K562 (cell line): ENCODE measurements around the gene LSM14B. TPM values are rescaled to one million over a fixed set of nuclear protein-coding genes. Genes with fewer than 3 reads are reported as not detected.

Experiments
- ATAC-seq: fragments of 200-7000 bp; cut with Tn5 transposase; 3 replicates; pipeline ENCODE4 v1.9.1; 2020; ENCODE audit warnings: moderate library complexity
- BruUV-seq: library from RNA; stranded (reverse); fragments of 400-500 nt; replicated peaks from 2 replicates; lab custom pipeline; 2021; lab: Mats Ljungman, UMichigan
- CTCF ChIA-PET: fragments of 300-600 bp; formaldehyde crosslinking; extraction: SDS; loops from one replicate; lab custom pipeline; 2021; ENCODE audit warnings: low intra/inter-chr PET ratio; lab: Yijun Ruan, JAX
- POLR2A ChIA-PET: fragments of 300-600, 350-650 bp; sonication (Branson Sonifier 250); formaldehyde crosslinking; extraction: SDS; loops from one replicate; lab custom pipeline; 2021; ENCODE audit warnings: antibody characterized with exemption, inconsistent platforms; lab: Yijun Ruan, JAX
- DNase-seq, 4 experiments: peaks; one replicate each; pipeline versions ENCODE4 v3.0.0 to v3.0.0-alpha.2; 2011 to 2018; ENCODE audit warnings: low spot score in 3 of 4, mixed read lengths in 3 of 4; ENCODE audit errors: extremely low read depth in 1 of 4
- FAIRE-seq: peaks from 2 replicates; lab custom pipeline; 2011; peaks lifted over from hg19 to GRCh38; lab: Jason Lieb, UNC
- H2AFZ ChIP-seq: 2 replicates; pipeline ENCODE4 v1.6.0; 2011; ENCODE audit warnings: low read depth, low read length, control low read depth, inconsistent platforms
- H3K27ac ChIP-seq: fragments of 200-600 bp; 3 replicates; pipeline ENCODE4 v1.8.0; 2011; ENCODE audit warnings: low read depth, mild to moderate bottlenecking, control low read depth, inconsistent platforms, low read length, moderate library complexity, mixed read lengths; ENCODE audit errors: extremely low read depth
- H3K27me3 ChIP-seq, 2 experiments: fragments of 300-600 bp in 1 of 2; 2 replicates in 1 of 2; 3 replicates in 1 of 2; pipeline versions ENCODE4 v1.6.0 to v1.8.0; 2011; ENCODE audit warnings: inconsistent platforms in 2 of 2, low read length in 2 of 2, mild to moderate bottlenecking in 1 of 2, mixed read lengths in 1 of 2, moderate library complexity in 1 of 2; ENCODE audit not compliant: control insufficient read depth in 2 of 2, insufficient read depth in 2 of 2
- H3K36me3 ChIP-seq: fragments of 300-600 bp; 3 replicates; pipeline ENCODE4 v1.8.0; 2011; ENCODE audit warnings: mild to moderate bottlenecking, low read length, inconsistent platforms; ENCODE audit not compliant: control insufficient read depth, insufficient read depth
- H3K4me1 ChIP-seq, 2 experiments: fragments of 200-600 bp in 1 of 2; replicated peaks in 1 of 2; 2 replicates in 1 of 2; 3 replicates in 1 of 2; pipeline versions ENCODE4 v1.5.1 to v1.8.0; 2011; ENCODE audit warnings: inconsistent platforms in 2 of 2, low read length in 2 of 2, mild to moderate bottlenecking in 1 of 2, mixed read lengths in 1 of 2, moderate library complexity in 1 of 2; ENCODE audit not compliant: control insufficient read depth in 2 of 2, insufficient read depth in 2 of 2
- H3K4me2 ChIP-seq: 2 replicates; pipeline ENCODE4 v1.6.1; 2011; ENCODE audit warnings: low read length, control low read depth, inconsistent platforms, mixed read lengths; ENCODE audit not compliant: insufficient read depth
- H3K4me3 ChIP-seq: fragments of 200-600 bp; sonication (generic), shearing (Covaris generic); 2 replicates; pipeline ENCODE4 v1.5.1; 2016; ENCODE audit warnings: control low read depth, inconsistent platforms
- H3K79me2 ChIP-seq: fragments of 200-600 bp; 3 replicates; pipeline ENCODE4 v1.8.0; 2011; ENCODE audit warnings: low read length, inconsistent platforms; ENCODE audit not compliant: control insufficient read depth, insufficient read depth
- H3K9ac ChIP-seq, 2 experiments: 2 replicates each; pipeline versions ENCODE4 v1.6.0 to v1.6.1; 2011; ENCODE audit warnings: low read depth in 2 of 2, low read length in 2 of 2, control low read depth in 1 of 2, inconsistent platforms in 1 of 2, mild to moderate bottlenecking in 1 of 2, mixed read lengths in 1 of 2; ENCODE audit not compliant: insufficient read depth in 1 of 2
- H3K9me1 ChIP-seq: one replicate; pipeline ENCODE4 v1.6.0; 2011; ENCODE audit warnings: inconsistent platforms, mild to moderate bottlenecking, low read length, moderate library complexity; ENCODE audit not compliant: control insufficient read depth, insufficient read depth
- H3K9me3 ChIP-seq: replicated peaks from 2 replicates; pipeline ENCODE4 v1.5.1; 2011; ENCODE audit warnings: low read depth, low read length, inconsistent platforms; ENCODE audit not compliant: control insufficient read depth, insufficient read depth
- H4K20me1 ChIP-seq: replicated peaks from 2 replicates; pipeline ENCODE4 v1.6.1; 2011; ENCODE audit warnings: low read length, inconsistent platforms, mixed read lengths; ENCODE audit not compliant: control insufficient read depth, insufficient read depth
- CLOCK ChIP-seq: fragments of 250-450 bp; sonication (Bioruptor Pico); IDR thresholded peaks from 2 replicates; pipeline ENCODE4 v1.4.0; 2020; ENCODE audit warnings: mild to moderate bottlenecking, moderate library complexity, borderline replicate concordance
- CREB5 ChIP-seq: fragments of 250-450 bp; sonication (Bioruptor Pico); IDR thresholded peaks from 2 replicates; pipeline ENCODE4 v1.5.0; 2020; ENCODE audit warnings: mild to moderate bottlenecking
- PRPF4 ChIP-seq: fragments of 200-400 bp; formaldehyde crosslinking; IDR thresholded peaks from one replicate; pipeline ENCODE4 v1.6.1; 2017; ENCODE audit warnings: low read length, low read depth, mild to moderate bottlenecking; ENCODE audit not compliant: insufficient read depth, poor library complexity, severe bottlenecking
- STAT5A ChIP-seq: IDR thresholded peaks from 2 replicates; pipeline ENCODE4 v1.6.1; 2012; ENCODE audit warnings: low read length, inconsistent platforms, borderline replicate concordance
- XRCC4 ChIP-seq: IDR thresholded peaks from one replicate; pipeline ENCODE4 v1.6.1; 2011; ENCODE audit not compliant: insufficient read depth, insufficient read length; ENCODE audit errors: extremely low read depth
- ZBTB17 ChIP-seq: fragments of 450-650 bp; formaldehyde crosslinking; IDR thresholded peaks from 2 replicates; pipeline ENCODE4 v1.4.0; 2020; ENCODE audit warnings: mild to moderate bottlenecking
- ZNF239 ChIP-seq: fragments of 250-450 bp; sonication (Bioruptor Pico); IDR thresholded peaks from 2 replicates; pipeline ENCODE4 v1.4.0; 2020; ENCODE audit warnings: mild to moderate bottlenecking
- ZNF263 ChIP-seq: sonication (generic); formaldehyde crosslinking; IDR thresholded peaks from 2 replicates; pipeline ENCODE4 v1.8.0; 2022; ENCODE audit warnings: mild to moderate bottlenecking, missing genetic modification reagents, borderline replicate concordance
- ZNF76 ChIP-seq: fragments of 250-450 bp; sonication (Bioruptor Pico); IDR thresholded peaks from 2 replicates; pipeline ENCODE4 v1.4.0; 2020; ENCODE audit warnings: mild to moderate bottlenecking, moderate library complexity, borderline replicate concordance
- WGBS: fragments of 100-300 bp; shearing (Covaris generic); methylation state at CpG from one replicate; pipeline ENCODE4 v1.1.6; 2016; ENCODE audit warnings: low coverage, mixed read lengths; ENCODE audit not compliant: insufficient coverage; ENCODE audit errors: missing lambda C conversion rate; 5-methylcytosine and 5-hydroxymethylcytosine counted together
- in situ Hi-C: fragments of 300-500 bp; cut with MboI; formaldehyde crosslinking; loops from 4 replicates; pipeline ENCODE4 v1.15.0; 2018; ENCODE audit warnings: inconsistent platforms, mixed read lengths
- intact Hi-C: fragments of 100-400 bp; cut with micrococcal nuclease; formaldehyde crosslinking; loops from 2 replicates; pipeline ENCODE4 v1.14.2; 2022
- polyA plus RNA-seq, 8 experiments: library from polyadenylated mRNA; depleted of rRNA in 4 of 8; stranded (reverse) in 5 of 8; unstranded in 3 of 8; fragments of >200 nt; fragmentation: Nextera tagmentation in 2 of 8; fragmentation: Illumina TruSeq in 1 of 8; extraction: Ambion mirVana in 2 of 8; extraction: Trizol in 1 of 8; gene quantifications; 2 replicates each; pipeline versions ENCODE4 v1.2.1 to v1.2.3, GENCODE V29; 2011 to 2014; ENCODE audit warnings: inconsistent platforms in 1 of 8, missing spikeins in 1 of 8
- total RNA-seq, 7 experiments: library from RNA; depleted of rRNA in 6 of 7; stranded (reverse); fragments of >200 nt in 6 of 7; fragmentation: Illumina TruSeq in 2 of 7; extraction: Trizol in 2 of 7; gene quantifications; 2 replicates each; pipeline versions ENCODE4 v1.2.1 to v1.2.3, GENCODE V29; 2011 to 2021; ENCODE audit warnings: low replicate concordance in 1 of 7
- TF ChIP-seq, protein P1 (sequence below), 3 experiments: fragments of 200-800 bp in 1 of 3; fragments of 250-450 bp in 1 of 3; fragments of 450-650 bp in 1 of 3; sonication (Bioruptor Pico) in 1 of 3; sonication (Bioruptor generic) in 1 of 3; formaldehyde crosslinking in 1 of 3; IDR thresholded peaks; 2 replicates each; pipeline versions ENCODE4 v1.6.1 to v1.8.0; 2016 to 2022; ENCODE audit warnings: mild to moderate bottlenecking in 2 of 3, missing genetic modification characterization in 2 of 3, missing compliant biosample characterization in 1 of 3, moderate library complexity in 1 of 3

Gene LSM14B
- total and polyA plus RNA-seq, 9 of the 15 experiments (the other 6 are each of a cell fraction or from before 2014, with no cell fraction given) = 0.66 to 36.0 (median 20.2) TPM

DNA sequence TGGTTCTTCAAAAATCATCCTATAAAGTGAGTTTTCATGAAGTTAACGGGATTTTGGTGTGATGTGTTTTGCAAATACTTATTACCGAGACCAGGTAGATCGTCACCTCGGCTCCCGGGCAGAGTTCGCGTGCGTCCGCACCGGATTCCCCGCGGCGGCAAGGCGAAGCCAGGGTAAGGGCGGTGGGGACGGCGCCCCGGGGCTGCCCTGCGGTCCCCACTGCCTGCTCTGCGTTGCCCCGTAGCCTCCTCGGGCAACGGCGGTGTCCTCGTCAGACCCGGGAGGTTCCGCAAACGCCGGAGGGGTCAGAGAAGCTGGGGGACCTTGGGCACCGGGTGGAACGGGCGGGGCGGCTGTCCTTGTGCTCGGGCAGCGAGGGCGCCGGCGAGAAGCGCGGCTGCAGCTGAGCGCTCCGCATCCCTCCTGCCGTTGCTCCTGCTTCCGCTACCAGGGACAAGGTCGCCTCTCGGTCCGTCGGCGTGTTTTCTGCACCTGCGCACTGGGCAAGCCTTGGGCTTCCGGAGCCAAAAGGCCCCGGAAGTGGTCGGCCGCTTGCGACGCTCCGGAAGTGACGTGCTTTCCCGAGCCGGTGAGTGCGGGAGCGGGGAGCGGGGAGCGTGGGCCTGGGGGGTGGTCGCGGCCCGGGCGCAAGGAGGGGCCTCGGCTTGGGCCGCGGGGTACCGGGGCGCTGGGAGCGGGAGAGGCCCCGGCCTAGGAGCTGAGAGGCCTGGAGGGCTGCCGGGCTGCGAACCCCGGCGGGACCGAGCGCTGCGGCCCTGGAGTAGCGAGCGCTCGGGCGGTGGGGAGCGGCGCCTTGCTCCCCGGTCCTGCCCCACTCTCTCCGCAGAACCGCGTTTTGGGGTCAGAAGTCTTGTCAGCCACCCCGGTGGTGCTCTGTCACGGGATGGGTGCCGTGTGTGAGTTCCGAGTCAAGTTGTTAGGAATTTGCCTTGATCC, 60.5 kb downstream of the LSM14B start, which contains the start of gene MTG2:
TSS of gene MTG2 (plus strand) at position 560 of the 957 bp plus-strand sequence. CDS start 10,393 bp downstream, outside the sequence.
- H3K9me1 ChIP-seq = no peaks in the 10 kb centered on the region
- TF ChIP-seq XRCC4 = no peak
- TF ChIP-seq ZNF76 (CRISPR knock-in tag) = no peak
- TF ChIP-seq CLOCK (CRISPR knock-in tag) = no peak
- TF ChIP-seq ZNF263 = 0 out of 2 replicates have a peak, but pooled peaks have one; percentile 19
- TF ChIP-seq ZBTB17 (CRISPR knock-in tag) = peak; percentile 86
- no peak for TF ChIP-seq CREB5 (CRISPR knock-in tag)
- TF ChIP-seq STAT5A = no peak
- TF ChIP-seq, protein P1, sequence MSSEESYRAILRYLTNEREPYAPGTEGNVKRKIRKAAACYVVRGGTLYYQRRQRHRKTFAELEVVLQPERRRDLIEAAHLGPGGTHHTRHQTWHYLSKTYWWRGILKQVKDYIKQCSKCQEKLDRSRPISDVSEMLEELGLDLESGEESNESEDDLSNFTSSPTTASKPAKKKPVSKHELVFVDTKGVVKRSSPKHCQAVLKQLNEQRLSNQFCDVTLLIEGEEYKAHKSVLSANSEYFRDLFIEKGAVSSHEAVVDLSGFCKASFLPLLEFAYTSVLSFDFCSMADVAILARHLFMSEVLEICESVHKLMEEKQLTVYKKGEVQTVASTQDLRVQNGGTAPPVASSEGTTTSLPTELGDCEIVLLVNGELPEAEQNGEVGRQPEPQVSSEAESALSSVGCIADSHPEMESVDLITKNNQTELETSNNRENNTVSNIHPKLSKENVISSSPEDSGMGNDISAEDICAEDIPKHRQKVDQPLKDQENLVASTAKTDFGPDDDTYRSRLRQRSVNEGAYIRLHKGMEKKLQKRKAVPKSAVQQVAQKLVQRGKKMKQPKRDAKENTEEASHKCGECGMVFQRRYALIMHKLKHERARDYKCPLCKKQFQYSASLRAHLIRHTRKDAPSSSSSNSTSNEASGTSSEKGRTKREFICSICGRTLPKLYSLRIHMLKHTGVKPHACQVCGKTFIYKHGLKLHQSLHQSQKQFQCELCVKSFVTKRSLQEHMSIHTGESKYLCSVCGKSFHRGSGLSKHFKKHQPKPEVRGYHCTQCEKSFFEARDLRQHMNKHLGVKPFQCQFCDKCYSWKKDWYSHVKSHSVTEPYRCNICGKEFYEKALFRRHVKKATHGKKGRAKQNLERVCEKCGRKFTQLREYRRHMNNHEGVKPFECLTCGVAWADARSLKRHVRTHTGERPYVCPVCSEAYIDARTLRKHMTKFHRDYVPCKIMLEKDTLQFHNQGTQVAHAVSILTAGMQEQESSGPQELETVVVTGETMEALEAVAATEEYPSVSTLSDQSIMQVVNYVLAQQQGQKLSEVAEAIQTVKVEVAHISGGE (CRISPR knock-in tag; IDR thresholded peaks at IDR 0.05) = peak; percentile 62 to 94 (median 86); a peak in 4 of 6 replicates
- TF ChIP-seq ZNF239 (CRISPR knock-in tag) = no peak
- TF ChIP-seq PRPF4 = peak; percentile 92

More for the DNA sequence above, 60.5 kb downstream of the LSM14B start, which contains the start of gene MTG2:
- H3K9me3 ChIP-seq = no peaks in the 10 kb centered on the region
- no peaks in the 10 kb centered on the region for H3K27me3 ChIP-seq
- intact Hi-C loops (no loop called here), in situ Hi-C loops (no loop called here)
- H3K4me3 ChIP-seq = peak within 1 kb of the TSS; percentile 98
- peaks cover 56% of the 10 kb centered on the region for H3K79me2 ChIP-seq
- ChIA-PET POLR2A (interaction anchor here (0.5 to 1.6 kb wide), 4 partner anchors 13 to 552 kb away, joined by 3 to 4 read pairs (median 3); no protein-coding TSS in a partner anchor), CTCF (no interaction called here)
- ATAC-seq = peak; percentile 97
- H3K36me3 ChIP-seq = peaks cover 34% of the 10 kb centered on the region; the same call in 2 of the 3 replicates
- H4K20me1 ChIP-seq = no peaks in the 10 kb centered on the region; the same call in 1 of the 2 replicates
- BruUV-seq = TSS peak; percentile 92
- peak within 1 kb of the TSS; percentile 82 for H2AFZ ChIP-seq
- DNase-seq = peak; percentile 97 to 99 (median 98)
- H3K4me2 ChIP-seq = peak within 1 kb of the TSS; percentile 92
- peak within 1 kb of the TSS; percentile 96 for H3K27ac ChIP-seq
- H3K4me1 ChIP-seq = peaks cover 14 to 23% of the 10 kb centered on the region in 2 experiments
- peak within 1 kb of the TSS; percentile 99 to 100 for H3K9ac ChIP-seq
- WGBS = under 1% methylated on average over 78 of the region's 96 CpGs
- FAIRE-seq = peak; percentile 99
